ENCODE data around the gene C3orf38.

DNA sequence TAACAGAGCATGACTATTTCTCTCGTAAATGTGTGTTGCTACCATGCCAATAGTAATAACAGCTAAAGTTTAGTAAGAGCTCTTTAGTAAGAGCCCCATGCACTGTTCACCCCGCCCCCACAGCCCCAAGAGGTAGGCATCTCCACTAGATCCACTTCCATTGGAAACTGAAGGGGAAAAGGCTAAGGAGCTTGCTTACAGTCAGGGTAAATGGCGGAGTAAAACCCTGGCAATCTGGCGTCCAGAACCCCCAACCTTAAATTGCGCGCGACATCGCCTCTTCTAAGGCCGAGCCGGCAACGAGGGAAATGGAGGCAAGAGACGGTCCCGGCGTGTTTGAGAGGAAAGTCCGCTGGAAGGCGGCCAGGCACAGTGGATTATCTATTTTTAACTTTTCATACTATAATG lies 654 bp upstream of the C3orf38 start:
- TF ChIP-seq YY1 (IDR thresholded peaks at IDR 0.05; ENCODE audit: insufficient read depth, insufficient read length) (no peak), ZNF274 (IDR thresholded peaks at IDR 0.05; ENCODE audit: low read depth, low read length) (no peak), SUZ12 (IDR thresholded peaks at IDR 0.05; ENCODE audit: extremely low read depth, insufficient read depth, insufficient read length) (no peak)
